Caco-2 (cell line): Measurements from ENCODE around the gene GRIK4. TPM values are rescaled to one million over a fixed set of nuclear protein-coding genes. Genes with fewer than 3 reads are reported as not detected.

Experiments
- BruUV-seq: library from RNA; stranded (reverse); fragments of 400-500 nt; replicated peaks from 2 replicates; lab custom pipeline; 2021; lab: Mats Ljungman, UMichigan
- CTCF ChIA-PET: fragments of 300-600 bp; sonication (Branson Sonifier 250); formaldehyde crosslinking; loops from one replicate; lab custom pipeline; 2022; ENCODE audit warnings: antibody characterized with exemption; lab: Charles Lee
- POLR2A ChIA-PET: fragments of 300-600 bp; sonication (Branson Sonifier 250); formaldehyde crosslinking; loops from one replicate; lab custom pipeline; 2022; ENCODE audit warnings: antibody characterized with exemption; lab: Charles Lee
- DNase-seq, 2 experiments: peaks; one replicate each; pipeline versions ENCODE4 v3.0.0 to v3.0.0-alpha.2; 2020 to 2022
- H3K27me3 ChIP-seq: replicated peaks from 2 replicates; pipeline ENCODE4 v1.6.0; 2011; ENCODE audit warnings: low read length; ENCODE audit not compliant: control insufficient read depth, insufficient read depth
- H3K36me3 ChIP-seq: 2 replicates; pipeline ENCODE4 v1.5.1; 2011; ENCODE audit warnings: low read length; ENCODE audit not compliant: control insufficient read depth, insufficient read depth
- H3K4me1 ChIP-seq: fragments of 250-450 bp; sonication (Bioruptor Pico); 2 replicates; pipeline ENCODE4 v1.5.1; 2020; ENCODE audit warnings: mild to moderate bottlenecking
- H3K4me3 ChIP-seq: 2 replicates; pipeline ENCODE4 v1.5.1; 2011; ENCODE audit warnings: low read depth, mild to moderate bottlenecking, control low read depth, low read length
- H3K9me3 ChIP-seq: fragments of 250-450 bp; sonication (Bioruptor Pico); 2 replicates; pipeline ENCODE4 v1.5.1; 2020; ENCODE audit warnings: mild to moderate bottlenecking, moderate library complexity
- H3K27ac Mint-ChIP-seq: one replicate; pipeline ENCODE4 v1.8.0; 2022; ENCODE audit warnings: mixed read lengths; ENCODE audit not compliant: unreplicated experiment
- H3K27me3 Mint-ChIP-seq: one replicate; pipeline ENCODE4 v1.8.0; 2022; ENCODE audit warnings: mixed read lengths; ENCODE audit not compliant: insufficient read depth, unreplicated experiment
- H3K36me3 Mint-ChIP-seq: one replicate; pipeline ENCODE4 v1.8.0; 2022; ENCODE audit warnings: mild to moderate bottlenecking, mixed read lengths; ENCODE audit not compliant: insufficient read depth, unreplicated experiment
- H3K4me1 Mint-ChIP-seq: one replicate; pipeline ENCODE4 v1.8.0; 2022; ENCODE audit warnings: low read depth, mixed read lengths; ENCODE audit not compliant: unreplicated experiment
- H3K4me3 Mint-ChIP-seq: one replicate; pipeline ENCODE4 v1.8.0; 2022; ENCODE audit warnings: mild to moderate bottlenecking, moderate library complexity, mixed read lengths; ENCODE audit not compliant: unreplicated experiment
- H3K9me3 Mint-ChIP-seq: one replicate; pipeline ENCODE4 v1.8.0; 2022; ENCODE audit warnings: mixed read lengths; ENCODE audit not compliant: unreplicated experiment
- CTCF ChIP-seq, 2 experiments: fragments of 200-600 bp in 1 of 2; IDR thresholded peaks; 1 replicate in 1 of 2; 2 replicates in 1 of 2; pipeline versions ENCODE4 v1.5.1 to v1.8.0; 2011 to 2022; ENCODE audit warnings: antibody characterized with exemption in 1 of 2, control low read depth in 1 of 2, inconsistent platforms in 1 of 2, low read depth in 1 of 2, low read length in 1 of 2, mild to moderate bottlenecking in 1 of 2, moderate library complexity in 1 of 2; ENCODE audit not compliant: insufficient read depth in 1 of 2, severe bottlenecking in 1 of 2, unreplicated experiment in 1 of 2
- intact Hi-C: fragments of 100-400 bp; cut with micrococcal nuclease; formaldehyde crosslinking; loops from one replicate; pipeline ENCODE4 v1.10.0; 2022; ENCODE audit not compliant: unreplicated experiment
- total RNA-seq: library from RNA; stranded (reverse); gene quantifications from 2 replicates; pipeline ENCODE4 v1.2.3, GENCODE V29; 2022

The GRIK4 gene
- total RNA-seq, 1 experiment from 2014 or later = 2.0 TPM

DNA sequence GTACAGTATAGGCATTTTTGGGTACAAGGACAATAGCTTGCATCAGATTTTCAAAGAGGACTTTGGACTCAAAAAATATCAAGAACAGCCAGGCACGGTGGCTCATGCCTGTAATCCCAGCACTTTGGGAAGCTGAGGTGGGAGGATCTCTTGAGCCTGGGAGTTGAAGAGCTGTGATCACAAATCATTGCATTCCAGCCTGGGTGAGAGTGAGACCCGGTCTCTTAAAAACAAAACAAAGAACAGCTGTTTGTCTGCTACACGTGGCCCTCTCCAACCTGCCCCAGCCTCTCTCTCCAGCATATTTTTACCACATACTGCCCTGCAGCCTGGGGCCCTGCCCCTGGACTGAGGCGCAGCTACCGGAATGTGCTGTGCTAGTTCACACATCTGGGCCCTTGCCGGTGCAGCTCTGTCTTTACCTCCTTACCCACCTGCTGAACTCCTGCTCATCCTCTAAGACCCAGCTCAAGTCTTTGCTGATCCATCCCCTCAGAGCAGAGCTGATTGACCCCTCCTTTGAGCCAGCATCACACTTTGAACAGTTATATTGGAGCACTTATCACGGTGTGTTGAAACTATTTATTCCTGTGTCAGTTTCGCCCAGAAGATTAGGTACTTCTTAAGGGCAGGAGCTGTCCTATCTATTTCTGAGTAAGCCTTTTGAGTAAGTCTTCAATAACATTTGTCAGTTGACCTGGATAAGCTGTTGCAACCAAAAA lies 29.4 kb downstream of the GRIK4 start:
- Histone ChIP-seq H3K4me1 (peaks cover 19% of the 10 kb centered on the region), H3K9me3 (0 out of 2 replicates have a peak, but pooled peaks cover 4% of the 10 kb centered on the region), H3K27me3 (no peaks in the 10 kb centered on the region), H3K36me3 (no peaks in the 10 kb centered on the region), H3K4me3 (no peak overlapping the region)
- DNase-seq = peak; percentile 74
- TF ChIP-seq CTCF (IDR thresholded peaks at IDR 0.05; ENCODE audit: insufficient read depth in 1 of 2, low read depth in 1 of 2, low read length in 1 of 2, severe bottlenecking in 1 of 2, unreplicated experiment in 1 of 2) = no peak
- BruUV-seq = no TSS peak
- H3K27me3 Mint-ChIP-seq = no peaks in the 10 kb centered on the region
- H3K27ac Mint-ChIP-seq = peak overlapping the region; percentile 65
- POLR2A ChIA-PET = no interaction called here
- H3K4me3 Mint-ChIP-seq = peak overlapping the region; percentile 46
- peaks cover 10% of the 10 kb centered on the region for H3K36me3 Mint-ChIP-seq
- CTCF ChIA-PET = interaction anchor here (0.6 to 1.8 kb wide), 6 partner anchors 15 to 238 kb away, joined by 3 to 8 read pairs (median 5); partner anchors contain the start of gene GRIK4
- intact Hi-C loops = loop anchor here (2.0 kb wide), 1 partner anchor 24 kb away; no protein-coding TSS in a partner anchor
- H3K9me3 Mint-ChIP-seq = peaks cover 16% of the 10 kb centered on the region
- H3K4me1 Mint-ChIP-seq = peaks cover 19% of the 10 kb centered on the region

GRCh38 chr11:120543521-120544215 lies 32.1 kb downstream of the GRIK4 start:
- peaks cover 10% of the 10 kb centered on the region for H3K36me3 Mint-ChIP-seq
- CTCF ChIA-PET = interaction anchor here (0.7 to 1.3 kb wide), 2 partner anchors 32 to 141 kb away, joined by 3 to 4 read pairs; partner anchors contain the start of gene GRIK4
- H3K27me3 Mint-ChIP-seq = no peaks in the 10 kb centered on the region
- H3K9me3 Mint-ChIP-seq = peaks cover 16% of the 10 kb centered on the region
- H3K4me1 Mint-ChIP-seq = peaks cover 19% of the 10 kb centered on the region
- no peaks in the 10 kb centered on the region for H3K36me3 ChIP-seq
- no TSS peak for BruUV-seq
- no peak overlapping the region for H3K4me3 ChIP-seq
- no peak for DNase-seq
- H3K4me1 ChIP-seq = peaks cover 19% of the 10 kb centered on the region
- no peaks in the 10 kb centered on the region for H3K27me3 ChIP-seq
- H3K9me3 ChIP-seq = 0 out of 2 replicates have a peak, but pooled peaks cover 4% of the 10 kb centered on the region
- TF ChIP-seq CTCF (IDR thresholded peaks at IDR 0.05; ENCODE audit: insufficient read depth in 1 of 2, low read depth in 1 of 2, low read length in 1 of 2, severe bottlenecking in 1 of 2, unreplicated experiment in 1 of 2) = no peak
- no peak overlapping the region for H3K4me3 Mint-ChIP-seq
- POLR2A ChIA-PET = no interaction called here
- intact Hi-C loops = no loop called here
- no peak overlapping the region for H3K27ac Mint-ChIP-seq

DNA sequence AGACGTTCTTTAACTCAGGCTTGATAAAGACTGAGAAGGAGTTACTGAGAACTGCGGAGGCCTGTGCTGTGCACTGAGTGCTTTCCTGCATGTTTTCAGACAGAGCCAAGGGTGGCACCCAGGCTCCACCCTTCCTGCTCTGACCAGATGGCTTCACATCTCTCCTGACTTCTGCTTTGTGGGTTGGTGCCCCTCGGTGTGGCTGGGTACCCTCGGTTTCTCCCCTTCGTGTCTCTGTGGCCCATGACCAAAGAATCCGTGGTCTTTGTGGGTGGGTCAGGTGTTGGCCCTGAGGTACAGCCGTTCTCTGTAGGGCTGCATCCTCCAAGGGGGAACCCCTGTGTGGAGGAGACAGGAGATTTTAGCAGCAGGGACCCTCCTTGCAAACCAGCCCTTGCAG lies 34.3 kb downstream of the GRIK4 start:
- intact Hi-C loops = no loop called here
- Histone ChIP-seq H3K36me3 (no peaks in the 10 kb centered on the region), H3K9me3 (0 out of 2 replicates have a peak, but pooled peaks cover 4% of the 10 kb centered on the region), H3K27me3 (no peaks in the 10 kb centered on the region), H3K4me3 (no peak overlapping the region), H3K4me1 (peaks cover 7% of the 10 kb centered on the region)
- POLR2A ChIA-PET = no interaction called here
- peaks cover 13% of the 10 kb centered on the region for H3K4me1 Mint-ChIP-seq
- peaks cover 3% of the 10 kb centered on the region for H3K36me3 Mint-ChIP-seq
- CTCF ChIA-PET = no interaction called here
- no peak overlapping the region for H3K4me3 Mint-ChIP-seq
- H3K9me3 Mint-ChIP-seq = peaks cover 16% of the 10 kb centered on the region
- no peaks in the 10 kb centered on the region for H3K27me3 Mint-ChIP-seq
- no peak for TF ChIP-seq CTCF (IDR thresholded peaks at IDR 0.05; ENCODE audit: insufficient read depth in 1 of 2, low read depth in 1 of 2, low read length in 1 of 2, severe bottlenecking in 1 of 2, unreplicated experiment in 1 of 2)
- DNase-seq = no peak
- no TSS peak for BruUV-seq
- H3K27ac Mint-ChIP-seq = no peak overlapping the region
